G401.6 (cell line): Measurements from ENCODE around the gene ANKRD52.
"Not testable (repeated sequence)": the region's sequence is repeated elsewhere in the genome, so short reads cannot be mapped to it uniquely, and the experiment has no call there.

Experiments used
- FAIRE-seq: peaks from 2 replicates; lab custom pipeline; 2012; peaks lifted over from hg19 to GRCh38; lab: Jason Lieb, UNC

Gene ANKRD52

GRCh38 chr12:56258068-56258819 is at the start of gene ANKRD52:
ANKRD52 (minus strand) TSS chr12:56258384; CDS start chr12:56258269, 115 bp downstream.
- FAIRE-seq: no peak

- FAIRE-seq: no peak
These were observed 49.2 kb upstream of the ANKRD52 start for GRCh38 chr12:56307221-56307965.

GRCh38 chr12:56304872-56305590 is 46.8 kb upstream of the ANKRD52 start:
- no peak for FAIRE-seq

GRCh38 chr12:56304276-56304675 is 46.1 kb upstream of the ANKRD52 start:
- FAIRE-seq: no peak

GRCh38 chr12:56300644-56301464 is 42.7 kb upstream of the ANKRD52 start:
- FAIRE-seq: no peak

- peak; percentile 95 for FAIRE-seq
These were observed 41.9 kb upstream of the ANKRD52 start, which contains the start of gene CS for GRCh38 chr12:56299853-56300643. CS (minus strand) TSS chr12:56300330; CDS start chr12:56300201, 129 bp downstream.

GRCh38 chr12:56299308-56299852 is 41.2 kb upstream of the ANKRD52 start:
- FAIRE-seq: no peak

- FAIRE-seq: no peak
These were observed 40.6 kb upstream of the ANKRD52 start for GRCh38 chr12:56298828-56299227.

GRCh38 chr12:56297400-56297799 is 39.2 kb upstream of the ANKRD52 start:
- FAIRE-seq: no peak

GRCh38 chr12:56296295-56296694 is 38.1 kb upstream of the ANKRD52 start:
- FAIRE-seq: no peak

GRCh38 chr12:56293795-56294194 is 35.6 kb upstream of the ANKRD52 start:
- no peak for FAIRE-seq

GRCh38 chr12:56288705-56289387 is 30.7 kb upstream of the ANKRD52 start:
- FAIRE-seq: no peak

- no peak for FAIRE-seq
These were observed 28.1 kb upstream of the ANKRD52 start for GRCh38 chr12:56286044-56286830.

- not testable (repeated sequence) for FAIRE-seq
These were observed 26.1 kb upstream of the ANKRD52 start for GRCh38 chr12:56284263-56284662.

GRCh38 chr12:56282579-56282978 is 24.4 kb upstream of the ANKRD52 start:
- FAIRE-seq: no peak

- no peak for FAIRE-seq
These were observed 23.8 kb upstream of the ANKRD52 start for GRCh38 chr12:56282030-56282429.

- FAIRE-seq: no peak
These were observed 22.7 kb upstream of the ANKRD52 start for GRCh38 chr12:56280849-56281248.

GRCh38 chr12:56278905-56279304 is 20.7 kb upstream of the ANKRD52 start:
- FAIRE-seq: no peak

GRCh38 chr12:56274299-56274698 is 16.1 kb upstream of the ANKRD52 start:
- no peak for FAIRE-seq
